GM23338 (cell line): ENCODE measurements around the gene TANGO6.

Source experiments
- CREB1 ChIP-seq: fragments of 250-450 bp; sonication (Bioruptor Pico); IDR thresholded peaks from 2 replicates; pipeline ENCODE4 v1.5.0; 2020; ENCODE audit warnings: low read depth, mild to moderate bottlenecking, moderate library complexity
- EZH2 ChIP-seq: fragments of 200-600 bp; sonication (generic); IDR thresholded peaks from one replicate; pipeline ENCODE4 v1.8.0; 2017; ENCODE audit warnings: antibody characterized with exemption, mild to moderate bottlenecking, low read depth; ENCODE audit not compliant: unreplicated experiment
- EZH2phosphoT487 ChIP-seq: fragments of 200-600 bp; sonication (generic); IDR thresholded peaks from one replicate; pipeline ENCODE4 v1.8.1; 2018; ENCODE audit warnings: antibody characterized with exemption; ENCODE audit not compliant: unreplicated experiment
- JUNB ChIP-seq: IDR thresholded peaks from one replicate; pipeline ENCODE4 v1.6.1; 2016; ENCODE audit warnings: antibody characterized with exemption; ENCODE audit not compliant: unreplicated experiment
- NANOG ChIP-seq: IDR thresholded peaks from 2 replicates; pipeline ENCODE4 v1.6.1; 2016; ENCODE audit warnings: antibody characterized with exemption, borderline replicate concordance
- POLR2AphosphoS5 ChIP-seq: IDR thresholded peaks from 2 replicates; pipeline ENCODE4 v1.6.1; 2016; ENCODE audit warnings: antibody characterized with exemption, low read depth
- REST ChIP-seq: IDR thresholded peaks from one replicate; pipeline ENCODE4 v1.6.1; 2018; ENCODE audit warnings: antibody characterized with exemption; ENCODE audit not compliant: unreplicated experiment
- STAT1 ChIP-seq: IDR thresholded peaks from one replicate; pipeline ENCODE4 v1.6.1; 2016; ENCODE audit warnings: antibody characterized with exemption; ENCODE audit not compliant: unreplicated experiment
- ZNF114 ChIP-seq: fragments of 250-450 bp; sonication (Bioruptor Pico); IDR thresholded peaks from 2 replicates; pipeline ENCODE4 v1.5.0; 2020; ENCODE audit warnings: mild to moderate bottlenecking, moderate library complexity
- TF ChIP-seq, protein P1 (sequence below), 2 experiments: fragments of 200-600 bp in 1 of 2; sonication (generic) in 1 of 2; conservative IDR thresholded peaks; 2 replicates each; pipeline versions ENCODE4 v1.5.1 to v1.6.1; 2016 to 2017; ENCODE audit warnings: antibody characterized with exemption in 2 of 2, low read depth in 2 of 2, mild to moderate bottlenecking in 2 of 2, moderate library complexity in 1 of 2
- TF ChIP-seq, protein P2 (sequence below): IDR thresholded peaks from 2 replicates; pipeline ENCODE4 v1.6.1; 2016; ENCODE audit warnings: antibody characterized with exemption

- TF ChIP-seq, protein P1, sequence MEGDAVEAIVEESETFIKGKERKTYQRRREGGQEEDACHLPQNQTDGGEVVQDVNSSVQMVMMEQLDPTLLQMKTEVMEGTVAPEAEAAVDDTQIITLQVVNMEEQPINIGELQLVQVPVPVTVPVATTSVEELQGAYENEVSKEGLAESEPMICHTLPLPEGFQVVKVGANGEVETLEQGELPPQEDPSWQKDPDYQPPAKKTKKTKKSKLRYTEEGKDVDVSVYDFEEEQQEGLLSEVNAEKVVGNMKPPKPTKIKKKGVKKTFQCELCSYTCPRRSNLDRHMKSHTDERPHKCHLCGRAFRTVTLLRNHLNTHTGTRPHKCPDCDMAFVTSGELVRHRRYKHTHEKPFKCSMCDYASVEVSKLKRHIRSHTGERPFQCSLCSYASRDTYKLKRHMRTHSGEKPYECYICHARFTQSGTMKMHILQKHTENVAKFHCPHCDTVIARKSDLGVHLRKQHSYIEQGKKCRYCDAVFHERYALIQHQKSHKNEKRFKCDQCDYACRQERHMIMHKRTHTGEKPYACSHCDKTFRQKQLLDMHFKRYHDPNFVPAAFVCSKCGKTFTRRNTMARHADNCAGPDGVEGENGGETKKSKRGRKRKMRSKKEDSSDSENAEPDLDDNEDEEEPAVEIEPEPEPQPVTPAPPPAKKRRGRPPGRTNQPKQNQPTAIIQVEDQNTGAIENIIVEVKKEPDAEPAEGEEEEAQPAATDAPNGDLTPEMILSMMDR (conservative IDR thresholded peaks at IDR 0.05; ENCODE audit: low read depth in 2 of 2): no peak
- TF ChIP-seq EZH2 (no peak), JUNB (no peak), POLR2AphosphoS5 (no peak), CREB1 (CRISPR knock-in tag) (no peak), EZH2phosphoT487 (no peak), NANOG (no peak), REST (no peak), STAT1 (no peak), ZNF114 (no peak)
- TF ChIP-seq, protein P2, sequence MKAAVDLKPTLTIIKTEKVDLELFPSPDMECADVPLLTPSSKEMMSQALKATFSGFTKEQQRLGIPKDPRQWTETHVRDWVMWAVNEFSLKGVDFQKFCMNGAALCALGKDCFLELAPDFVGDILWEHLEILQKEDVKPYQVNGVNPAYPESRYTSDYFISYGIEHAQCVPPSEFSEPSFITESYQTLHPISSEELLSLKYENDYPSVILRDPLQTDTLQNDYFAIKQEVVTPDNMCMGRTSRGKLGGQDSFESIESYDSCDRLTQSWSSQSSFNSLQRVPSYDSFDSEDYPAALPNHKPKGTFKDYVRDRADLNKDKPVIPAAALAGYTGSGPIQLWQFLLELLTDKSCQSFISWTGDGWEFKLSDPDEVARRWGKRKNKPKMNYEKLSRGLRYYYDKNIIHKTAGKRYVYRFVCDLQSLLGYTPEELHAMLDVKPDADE: no peak
These were observed 16.7 kb upstream of the TANGO6 start for GRCh38 chr16:68826652-68827051.
